NCI-H1417 treated with DMSO at 0.1 percent for 48 hours (cell line): ENCODE results near the gene VEZT.
A peak's percentile ranks its signal among the peaks of the same experiment; 100 is the strongest.
"Not testable (repeated sequence)": the region's sequence is repeated elsewhere in the genome, so short reads cannot be mapped to it uniquely, and the experiment has no call there.

Source experiments
- DNase-seq: peaks from one replicate; lab custom pipeline; 2025; lab: John Stamatoyannopoulos, UW

VEZT gene

DNA sequence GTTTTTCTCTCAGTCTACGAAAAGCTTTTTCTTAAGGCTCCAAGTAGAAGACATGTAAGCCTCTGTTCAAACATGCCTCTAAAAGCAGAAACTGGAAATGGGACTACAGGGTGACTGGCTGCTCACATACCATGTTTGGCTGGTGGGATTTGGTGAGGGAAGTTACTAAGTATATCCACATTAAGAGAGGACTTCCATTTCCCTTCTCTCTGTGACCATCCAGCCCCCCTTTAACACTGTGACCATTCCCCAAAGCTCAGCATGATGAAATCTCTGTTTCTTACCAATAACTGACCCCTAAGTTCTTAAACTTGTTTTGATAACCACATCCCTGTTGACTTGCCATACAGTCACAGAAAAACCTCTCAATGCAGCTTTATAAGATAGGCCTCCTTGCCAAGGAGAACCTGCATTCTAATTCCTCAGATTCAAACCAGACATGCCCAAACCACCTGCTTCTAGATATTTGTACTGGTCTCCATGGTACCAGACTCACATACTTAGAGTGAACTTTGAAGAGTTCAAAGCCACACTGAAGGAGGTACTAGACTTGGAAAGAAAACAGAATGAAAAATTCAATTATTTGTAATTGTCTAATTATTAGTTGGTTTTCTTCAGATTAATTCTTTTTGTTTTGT lies 102.2 kb downstream of the VEZT start:
- DNase-seq = no peak

DNA sequence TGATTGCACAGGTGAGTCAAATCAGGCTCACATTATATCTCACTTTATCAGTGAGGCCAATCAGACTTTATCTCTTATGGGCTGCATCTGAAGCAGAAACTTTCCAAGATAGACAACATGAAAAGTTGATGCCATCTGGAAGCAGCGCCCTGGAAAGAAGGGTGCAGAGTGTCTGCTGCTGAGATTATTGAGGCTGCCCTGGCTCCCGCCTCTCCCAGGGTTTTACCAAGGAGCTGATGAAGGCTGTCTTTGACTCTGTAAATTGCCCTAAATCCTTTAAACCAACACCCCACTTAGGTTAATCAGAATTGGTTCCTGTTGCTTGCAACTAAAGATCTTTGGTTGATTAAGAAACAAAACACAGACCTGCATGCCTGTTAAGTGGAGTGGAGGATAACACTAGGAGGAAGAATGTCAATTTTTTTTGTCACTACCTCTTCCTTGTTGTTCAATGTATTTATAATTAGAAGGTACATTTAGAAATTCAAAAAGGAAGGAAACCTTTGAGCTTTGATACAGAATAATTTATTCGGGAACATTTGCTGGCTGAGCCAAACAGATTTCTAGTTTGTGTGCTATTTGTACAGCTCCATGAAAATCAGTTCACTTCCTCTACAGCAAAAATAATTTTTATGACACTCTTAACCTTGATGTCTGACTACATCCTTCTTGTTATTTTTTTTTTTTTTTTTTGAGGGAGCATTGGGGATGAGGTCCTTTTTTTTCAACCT lies 104.1 kb downstream of the VEZT start:
- DNase-seq = no peak

DNA sequence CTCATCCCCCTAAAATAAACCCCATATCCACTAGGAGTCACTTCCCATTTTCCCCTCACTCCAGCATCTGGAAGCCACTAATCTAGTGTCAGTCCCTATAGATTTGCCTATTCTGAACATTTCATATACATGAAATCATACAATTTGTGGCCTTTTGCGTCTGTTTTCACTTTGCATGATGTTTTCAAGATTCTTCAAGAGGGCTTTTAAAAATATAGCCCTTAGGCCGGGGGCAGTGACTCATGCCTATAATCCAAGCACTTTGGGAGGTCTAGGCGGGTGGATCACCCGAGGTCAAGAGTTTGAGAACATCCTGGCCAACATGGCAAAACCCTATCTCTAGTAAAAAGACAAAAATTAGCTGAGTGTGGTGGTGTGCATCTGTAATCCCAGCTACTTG lies 104.7 kb downstream of the VEZT start:
- no peak for DNase-seq

DNA sequence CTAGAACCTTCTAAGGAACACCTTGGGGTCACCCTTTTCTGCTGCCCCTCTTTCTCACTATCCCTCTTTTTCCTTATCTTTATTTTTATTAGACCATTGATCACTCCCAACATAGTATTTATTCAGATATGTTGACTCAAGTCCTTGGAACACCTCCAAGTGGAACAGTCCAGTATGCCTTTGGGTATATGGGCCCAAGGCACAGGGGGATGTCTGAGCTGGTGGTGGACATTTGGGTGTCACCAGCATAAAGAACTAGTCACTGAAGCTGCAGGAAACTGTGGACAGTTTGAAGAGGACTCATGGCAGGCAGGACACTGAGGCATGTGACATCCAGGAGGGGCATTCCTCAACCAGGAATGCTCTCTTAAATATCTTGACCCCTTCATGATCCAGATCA lies 105.6 kb downstream of the VEZT start:
- no peak for DNase-seq

DNA sequence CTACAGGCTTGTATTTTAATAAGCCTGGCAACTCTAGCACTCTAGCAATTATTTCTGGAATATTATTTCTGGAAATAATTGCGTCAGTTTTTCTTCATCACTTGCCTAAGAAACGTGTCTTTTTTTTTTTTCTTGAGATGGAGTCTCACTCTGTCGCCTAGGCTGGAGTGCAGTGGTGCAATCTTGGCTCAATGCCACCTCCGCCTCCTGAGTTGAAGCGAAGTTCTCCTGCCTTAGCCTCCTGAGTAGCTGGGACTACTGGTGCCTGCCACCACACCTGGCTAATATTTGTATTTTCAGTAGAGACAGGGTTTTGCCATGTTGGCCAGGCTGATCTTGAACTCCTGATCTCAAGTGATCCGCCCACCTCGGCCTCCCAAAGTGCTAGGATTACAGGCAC lies 106.6 kb downstream of the VEZT start:
- not testable (repeated sequence) for DNase-seq

DNA sequence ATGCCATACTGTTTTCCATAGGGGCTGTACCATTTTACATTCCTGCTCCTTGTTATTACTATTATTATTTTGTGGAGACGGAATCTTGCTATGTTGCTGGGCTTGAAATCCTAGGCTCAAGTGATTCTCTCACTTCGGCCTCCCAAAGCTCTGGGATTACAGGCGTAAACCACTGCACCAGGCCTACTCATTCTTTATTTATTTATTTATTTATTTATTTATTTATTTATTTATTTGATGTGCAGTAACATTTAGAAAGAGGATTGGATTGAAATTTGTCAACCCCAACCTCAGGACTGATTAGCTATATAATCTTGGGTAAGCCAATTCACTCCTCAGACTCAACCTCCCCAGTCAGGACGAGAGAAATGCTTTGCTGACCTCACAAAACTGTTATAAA lies 107.9 kb downstream of the VEZT start:
- DNase-seq = no peak

DNA sequence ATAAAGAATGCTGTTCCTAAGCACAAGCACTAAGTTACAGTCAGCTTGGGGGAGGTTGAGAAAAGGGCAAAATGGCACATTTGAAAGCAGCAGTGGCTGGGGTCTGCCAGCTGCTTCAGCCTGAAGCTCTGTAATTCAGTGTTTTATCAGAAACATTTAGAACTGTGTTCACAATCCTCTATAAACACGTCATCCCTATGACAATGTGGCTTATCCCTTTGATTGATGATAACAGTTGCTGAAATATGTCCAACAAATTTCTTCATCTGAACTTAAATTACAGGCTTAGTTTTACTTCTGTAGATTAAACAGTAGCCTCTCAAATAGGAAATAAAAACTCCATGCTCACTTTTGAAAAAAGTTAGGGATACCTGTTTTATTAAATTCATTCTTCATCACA lies 108.8 kb downstream of the VEZT start:
- no peak for DNase-seq

DNA sequence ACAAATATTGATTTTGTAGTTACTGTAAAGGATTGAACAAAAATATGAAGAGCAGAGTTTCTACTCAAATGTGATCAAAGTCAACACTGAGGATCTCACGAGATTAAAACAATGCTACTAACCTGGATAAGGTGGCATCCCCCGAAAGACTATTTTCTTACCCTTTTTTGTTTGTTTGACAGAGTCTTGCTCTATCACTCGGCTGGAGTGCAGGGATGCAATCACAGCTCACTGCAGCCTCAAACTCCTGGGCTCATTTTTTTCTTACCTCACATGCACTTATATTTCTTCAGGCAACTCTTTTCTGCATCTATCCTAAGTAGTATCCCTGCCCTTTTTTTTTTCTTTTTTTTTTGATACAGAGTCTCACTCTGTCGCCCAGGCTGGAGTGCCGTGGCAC lies 109.2 kb downstream of the VEZT start:
- DNase-seq = no peak

DNA sequence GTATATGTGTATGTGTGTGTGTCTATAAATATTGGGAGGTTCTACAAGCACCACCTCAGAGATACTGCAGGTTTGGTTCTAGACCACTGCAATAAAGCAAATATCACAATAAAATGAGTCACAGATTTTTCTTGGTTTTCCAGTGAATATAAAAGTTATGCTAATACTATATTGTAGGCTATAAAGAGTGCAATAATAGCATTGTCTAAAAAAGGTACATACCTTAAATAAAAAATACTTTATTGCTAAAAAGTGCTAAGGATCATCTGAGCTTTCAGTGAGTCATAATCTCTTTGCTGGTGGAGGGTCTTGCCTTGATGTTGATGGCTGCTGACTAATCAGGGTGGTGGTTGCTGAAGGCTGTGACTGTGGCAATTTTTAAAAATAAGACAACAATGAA lies 111.1 kb downstream of the VEZT start:
- DNase-seq = no peak

DNA sequence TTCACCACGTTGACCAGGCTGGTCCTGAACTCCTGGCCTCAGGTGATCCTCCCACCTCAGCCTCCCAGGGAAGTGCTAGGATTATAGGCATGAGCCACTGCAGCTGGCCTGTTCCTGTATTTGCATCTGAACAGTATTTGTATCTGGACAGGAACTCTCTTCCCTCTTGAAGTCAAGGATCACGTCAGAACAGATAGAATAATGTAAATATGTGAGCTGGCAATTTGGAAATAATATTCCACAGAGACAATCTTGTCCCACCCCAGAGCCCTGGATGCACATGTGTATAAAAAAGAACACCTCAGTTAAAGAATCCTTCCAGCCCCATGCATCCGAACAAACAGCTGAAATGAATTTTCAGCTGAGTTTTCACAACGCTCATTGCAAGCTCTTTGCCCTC lies 118.3 kb downstream of the VEZT start:
- DNase-seq = no peak

DNA sequence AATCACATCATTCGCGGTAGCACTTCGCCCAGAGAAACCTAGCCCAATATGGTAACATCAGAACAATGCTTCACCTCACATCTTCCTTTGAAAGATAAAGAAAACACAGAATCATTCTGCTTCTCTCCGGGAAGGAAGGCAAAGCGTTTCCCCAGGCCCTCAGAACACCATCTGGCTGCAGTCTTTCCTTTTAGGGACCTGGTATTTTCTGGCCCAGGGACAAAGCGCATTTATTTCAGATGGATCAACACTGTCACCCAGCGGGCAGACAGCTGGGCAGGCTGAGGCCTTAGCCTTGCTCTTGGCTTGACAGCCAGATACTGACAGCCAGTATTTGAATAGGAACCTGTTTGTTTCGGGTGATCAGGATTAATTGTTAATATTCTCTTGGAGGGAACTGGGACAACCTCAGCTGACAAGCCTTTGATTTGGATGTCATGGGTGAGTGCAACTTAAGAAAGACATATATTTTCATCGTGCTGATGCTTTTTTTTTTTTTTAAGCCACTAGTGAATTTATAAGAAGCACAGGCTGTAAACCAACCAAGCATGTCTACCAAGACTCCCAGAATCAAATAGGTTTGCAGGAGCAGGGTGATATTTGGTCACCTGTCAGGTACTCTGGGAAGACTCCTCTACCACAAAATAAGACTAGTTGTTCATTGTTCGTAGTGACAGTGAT lies 118.9 kb downstream of the VEZT start:
- DNase-seq = peak; percentile 62

DNA sequence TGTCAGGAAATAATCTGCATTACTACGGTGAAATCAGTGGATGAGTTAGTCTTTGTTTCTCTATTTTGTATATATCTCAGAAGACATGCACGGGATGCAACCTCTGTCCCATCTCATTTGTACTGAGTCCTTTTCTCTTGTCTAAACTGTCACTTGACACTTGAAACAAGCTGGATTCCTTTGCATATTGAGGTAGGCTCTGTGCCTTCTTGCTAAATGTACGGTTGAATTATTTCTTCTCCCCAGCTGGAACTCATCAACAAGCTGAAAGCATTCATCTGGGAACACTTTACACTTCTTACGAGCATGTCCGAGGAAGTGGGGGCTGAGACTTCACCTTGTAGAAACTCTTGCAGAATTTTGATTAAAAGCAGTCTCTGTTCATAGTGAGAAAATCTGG lies 119.5 kb downstream of the VEZT start:
- DNase-seq = no peak

DNA sequence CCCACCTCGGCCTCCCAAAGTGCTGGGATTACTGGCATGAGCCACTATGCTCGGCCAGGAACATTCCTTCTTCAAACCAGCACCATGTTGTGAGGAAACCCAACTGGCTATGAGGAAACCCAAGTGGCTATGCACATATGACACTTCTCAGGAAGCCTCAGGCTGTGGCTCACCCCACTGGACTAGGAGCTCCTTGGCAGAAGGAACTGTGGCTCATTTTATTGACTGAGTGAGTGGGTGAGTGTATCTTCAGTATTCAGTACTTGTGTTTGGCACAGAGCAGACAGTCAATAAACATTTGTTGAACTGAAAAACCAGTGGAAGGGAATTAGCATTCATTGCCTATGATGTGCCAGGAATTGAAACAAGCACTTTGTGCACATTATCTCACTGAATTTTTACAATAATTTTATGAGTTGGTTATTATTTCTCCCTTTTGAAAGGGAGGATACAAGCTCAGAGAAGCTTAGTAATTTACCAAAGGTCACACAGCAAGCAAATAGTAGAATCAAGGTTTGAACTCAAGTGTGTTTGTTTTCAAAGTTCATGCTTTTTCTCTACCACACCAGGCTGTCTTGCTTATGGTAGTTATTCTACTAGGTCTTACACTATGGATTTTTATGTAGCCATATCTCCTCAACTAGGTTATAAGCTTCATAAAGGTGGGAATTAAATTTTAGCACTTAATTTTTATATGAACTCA lies 121.6 kb downstream of the VEZT start:
- DNase-seq = no peak

DNA sequence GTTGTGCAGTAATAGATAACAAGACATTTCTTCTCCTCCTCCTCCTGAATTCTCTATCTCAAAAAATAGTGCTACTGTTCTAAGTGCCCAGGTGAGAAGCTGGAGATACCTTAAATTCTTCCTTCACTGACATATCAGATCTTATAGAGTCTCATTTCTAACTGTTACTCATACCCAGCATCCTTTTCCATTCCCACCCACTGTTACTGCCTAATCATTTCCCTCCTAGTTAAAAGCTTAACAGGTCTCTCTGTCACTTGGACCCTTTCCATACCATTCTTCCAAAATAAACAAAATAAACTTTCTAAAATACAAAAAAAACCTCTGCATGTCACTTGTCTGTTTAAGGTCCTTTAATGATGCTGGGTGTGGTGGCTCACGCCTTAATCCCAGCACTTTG lies 124.4 kb downstream of the VEZT start:
- no peak for DNase-seq

DNA sequence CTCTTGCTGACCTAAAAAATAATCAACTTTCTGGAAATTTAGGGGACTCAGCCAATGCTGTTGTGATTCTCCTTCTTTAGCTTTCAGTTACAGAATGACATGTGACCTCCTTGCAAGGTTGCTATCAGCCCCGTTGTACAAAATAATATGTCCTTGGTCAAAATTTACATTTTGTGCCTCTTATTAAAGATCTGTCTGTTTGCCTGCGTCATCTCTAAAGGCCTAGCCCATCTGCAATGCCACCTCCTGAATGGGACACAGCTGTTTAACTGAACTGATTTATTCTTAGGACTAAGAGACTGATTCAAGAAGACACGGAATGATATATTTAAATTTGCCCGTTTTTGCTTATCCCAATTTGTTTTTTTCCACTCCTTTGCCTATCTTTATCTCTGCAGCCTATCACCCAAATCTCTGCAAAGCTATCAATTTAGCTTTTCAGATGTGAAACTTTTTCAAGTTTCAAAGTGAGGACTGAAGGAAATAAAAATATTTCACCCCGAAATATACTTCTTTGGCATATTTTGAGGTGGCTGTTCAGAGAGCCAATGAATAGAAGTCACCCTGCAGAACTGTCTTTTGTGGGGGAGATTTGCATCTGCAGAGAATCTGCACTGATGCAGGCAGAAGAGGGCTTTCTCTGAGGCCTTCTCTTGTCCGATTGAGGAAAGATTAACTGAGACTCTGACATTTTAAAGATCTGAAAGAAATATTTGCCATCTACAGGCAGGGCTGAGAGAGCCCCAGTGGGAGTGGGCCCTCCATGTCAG lies 126.0 kb downstream of the VEZT start:
- no peak for DNase-seq

DNA sequence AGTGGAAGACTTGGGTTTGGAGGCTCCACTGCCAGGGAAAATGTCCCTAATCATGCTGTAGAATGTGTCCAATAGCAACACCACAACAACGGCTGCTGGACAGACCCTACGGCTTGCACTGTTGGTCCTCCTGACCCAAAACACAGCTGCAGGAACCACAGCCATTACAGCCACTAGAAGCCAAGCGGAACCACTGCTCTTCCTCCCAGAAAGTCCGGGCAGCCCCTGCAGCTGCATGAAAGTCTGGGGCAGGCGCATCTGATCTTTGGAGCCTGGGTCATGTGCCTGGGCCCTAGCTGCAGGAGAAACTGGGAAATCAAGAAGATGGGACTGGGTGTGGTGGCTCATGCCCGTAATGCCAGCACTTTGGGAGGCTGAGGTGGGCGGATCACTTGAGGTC lies 131.7 kb downstream of the VEZT start:
- DNase-seq = no peak

DNA sequence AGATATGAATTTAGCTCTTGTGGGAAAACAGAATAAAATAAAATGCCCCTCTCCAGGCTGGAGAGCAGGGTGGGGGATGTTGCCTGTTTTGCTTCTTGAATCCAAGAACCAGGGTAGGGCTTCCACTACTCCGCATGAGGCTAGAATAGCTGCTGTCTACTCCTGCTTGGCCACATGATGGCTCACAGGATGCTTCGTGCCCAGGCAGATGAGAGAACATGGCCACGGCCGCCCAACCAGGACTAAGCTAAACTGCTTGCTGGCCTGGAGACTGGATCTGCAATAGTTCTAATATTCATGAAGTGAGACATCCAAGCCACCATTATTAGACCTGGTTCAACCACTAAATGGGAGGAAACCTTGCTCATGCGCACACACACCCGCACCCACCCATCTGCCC lies 134.1 kb downstream of the VEZT start:
- no peak for DNase-seq
